ENCODE results near the gene PLCH1.
A peak's percentile ranks its signal among the peaks of the same experiment; 100 is the strongest.

The PLCH1 gene

GRCh38 chr3:155350571-155350970 is 394.3 kb downstream of the PLCH1 start:
- TF ChIP-seq CTCF (IDR thresholded peaks at IDR 0.05; ENCODE audit: borderline replicate concordance, extremely low read depth, low read length, poor library complexity, severe bottlenecking): no peak
- no peak for TF ChIP-seq EZH2 (IDR thresholded peaks at IDR 0.05; ENCODE audit: borderline replicate concordance, low read depth, low read length, severe bottlenecking)

DNA sequence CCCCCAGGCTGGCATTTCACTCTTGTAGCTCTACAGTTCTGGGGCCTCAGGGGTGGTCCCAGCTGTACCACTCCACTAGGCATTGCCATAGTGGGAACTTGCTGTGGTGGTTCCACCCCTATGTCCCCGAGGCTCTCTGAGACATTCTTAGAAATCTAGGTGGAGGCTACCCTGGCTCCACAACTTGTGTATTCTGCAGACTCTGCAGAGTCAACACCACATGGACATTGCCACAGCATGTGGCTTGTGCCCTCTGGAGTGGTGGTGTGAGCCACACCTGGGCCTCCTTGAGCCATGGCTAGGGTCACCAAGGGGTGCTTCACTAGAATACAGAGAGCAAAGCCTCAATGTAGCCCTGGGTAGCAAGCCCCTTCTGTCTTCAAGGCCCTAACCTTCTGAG is 397.0 kb downstream of the PLCH1 start:
- Histone ChIP-seq H3K27me3 (ENCODE audit: insufficient read depth, low read length, poor library complexity) (no peaks in the 10 kb centered on the region), H3K36me3 (ENCODE audit: insufficient read depth, low read length) (no peaks in the 10 kb centered on the region), H3K79me2 (ENCODE audit: insufficient read depth, low read length) (no peaks in the 10 kb centered on the region), H3K9ac (ENCODE audit: low read depth, low read length) (no peak overlapping the region), H3K9me3 (ENCODE audit: insufficient read depth, low read length, severe bottlenecking) (no peaks in the 10 kb centered on the region), H3K27ac (ENCODE audit: low read length) (no peak overlapping the region), H2AFZ (ENCODE audit: low read depth, low read length) (peak overlapping the region; percentile 6; the same call in 1 of the 2 replicates), H3K4me2 (ENCODE audit: insufficient read depth, low read length) (no peak overlapping the region), H3K4me3 (ENCODE audit: low read depth in 1 of 2, low read length in 2 of 2) (no peak overlapping the region), H4K20me1 (ENCODE audit: insufficient read depth, low read length) (no peaks in the 10 kb centered on the region), H3K4me1 (ENCODE audit: insufficient read depth, low read length) (no peaks in the 10 kb centered on the region)
- ATAC-seq (ENCODE audit: insufficient read depth, low read depth): no peak
- no peak for DNase-seq
- TF ChIP-seq CTCF (IDR thresholded peaks at IDR 0.05; ENCODE audit: borderline replicate concordance, extremely low read depth, low read length, poor library complexity, severe bottlenecking): no peak

More at GRCh38 chr3:155350571-155350970, 394.3 kb downstream of the PLCH1 start:
- Histone ChIP-seq H3K79me2 (ENCODE audit: insufficient read depth, low read length) (no peaks in the 10 kb centered on the region), H3K9ac (ENCODE audit: low read depth, low read length) (no peak overlapping the region), H3K4me2 (ENCODE audit: insufficient read depth, low read length) (no peak overlapping the region), H3K36me3 (ENCODE audit: insufficient read depth, low read length) (no peaks in the 10 kb centered on the region), H3K27me3 (ENCODE audit: insufficient read depth, low read length, poor library complexity) (no peaks in the 10 kb centered on the region), H3K27ac (ENCODE audit: low read length) (no peak overlapping the region), H3K4me1 (ENCODE audit: insufficient read depth, low read length) (no peaks in the 10 kb centered on the region), H2AFZ (ENCODE audit: low read depth, low read length) (no peak overlapping the region), H3K9me3 (ENCODE audit: insufficient read depth, low read length, severe bottlenecking) (no peaks in the 10 kb centered on the region), H3K4me3 (ENCODE audit: low read depth in 1 of 2, low read length in 2 of 2) (no peak overlapping the region), H4K20me1 (ENCODE audit: insufficient read depth, low read length) (no peaks in the 10 kb centered on the region)
- ATAC-seq (ENCODE audit: insufficient read depth, low read depth): no peak
- DNase-seq: no peak

DNA sequence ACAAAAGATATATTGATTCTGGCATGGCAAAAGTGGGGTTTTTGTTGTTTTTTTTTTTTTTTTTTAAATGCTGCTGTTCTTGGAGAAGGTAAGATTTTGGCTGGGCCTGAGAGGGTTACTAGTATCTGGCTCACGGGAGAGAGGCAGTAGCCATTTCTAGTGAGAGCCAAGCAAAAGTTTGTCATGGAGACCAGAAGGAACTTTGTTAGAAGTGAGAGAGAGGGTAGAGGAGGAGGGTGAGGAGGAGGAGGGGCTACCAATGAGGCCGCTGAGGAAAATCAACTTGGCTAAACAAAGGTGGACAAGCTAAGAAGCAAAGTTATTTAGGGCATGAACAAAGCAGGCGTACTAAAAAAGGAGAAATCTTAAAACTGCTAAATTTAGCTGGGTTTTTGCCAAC is 402.5 kb downstream of the PLCH1 start:
- Histone ChIP-seq H3K4me3 (ENCODE audit: low read depth in 1 of 2, low read length in 2 of 2) (no peak overlapping the region), H3K9ac (ENCODE audit: low read depth, low read length) (no peak overlapping the region), H3K36me3 (ENCODE audit: insufficient read depth, low read length) (no peaks in the 10 kb centered on the region), H3K4me1 (ENCODE audit: insufficient read depth, low read length) (no peaks in the 10 kb centered on the region; the same call in 1 of the 2 replicates), H3K79me2 (ENCODE audit: insufficient read depth, low read length) (no peaks in the 10 kb centered on the region), H3K9me3 (ENCODE audit: insufficient read depth, low read length, severe bottlenecking) (no peaks in the 10 kb centered on the region), H3K27ac (ENCODE audit: low read length) (no peak overlapping the region), H2AFZ (ENCODE audit: low read depth, low read length) (no peak overlapping the region), H3K4me2 (ENCODE audit: insufficient read depth, low read length) (no peak overlapping the region), H4K20me1 (ENCODE audit: insufficient read depth, low read length) (no peaks in the 10 kb centered on the region), H3K27me3 (ENCODE audit: insufficient read depth, low read length, poor library complexity) (no peaks in the 10 kb centered on the region)
- ATAC-seq (ENCODE audit: insufficient read depth, low read depth) (no peak), DNase-seq (no peak)
- TF ChIP-seq CTCF (IDR thresholded peaks at IDR 0.05; ENCODE audit: borderline replicate concordance, extremely low read depth, low read length, poor library complexity, severe bottlenecking) (no peak), EZH2 (IDR thresholded peaks at IDR 0.05; ENCODE audit: borderline replicate concordance, low read depth, low read length, severe bottlenecking) (no peak)

GRCh38 chr3:155339052-155339451 is 405.8 kb downstream of the PLCH1 start:
- Histone ChIP-seq H3K4me3 (ENCODE audit: low read depth in 1 of 2, low read length in 2 of 2) (no peak overlapping the region), H3K9ac (ENCODE audit: low read depth, low read length) (no peak overlapping the region), H3K4me2 (ENCODE audit: insufficient read depth, low read length) (no peak overlapping the region), H3K79me2 (ENCODE audit: insufficient read depth, low read length) (no peaks in the 10 kb centered on the region), H3K36me3 (ENCODE audit: insufficient read depth, low read length) (no peaks in the 10 kb centered on the region), H2AFZ (ENCODE audit: low read depth, low read length) (no peak overlapping the region), H3K27me3 (ENCODE audit: insufficient read depth, low read length, poor library complexity) (no peaks in the 10 kb centered on the region), H3K27ac (ENCODE audit: low read length) (no peak overlapping the region), H3K4me1 (ENCODE audit: insufficient read depth, low read length) (peaks cover 24% of the 10 kb centered on the region), H3K9me3 (ENCODE audit: insufficient read depth, low read length, severe bottlenecking) (no peaks in the 10 kb centered on the region), H4K20me1 (ENCODE audit: insufficient read depth, low read length) (no peaks in the 10 kb centered on the region)
- TF ChIP-seq CTCF (IDR thresholded peaks at IDR 0.05; ENCODE audit: borderline replicate concordance, extremely low read depth, low read length, poor library complexity, severe bottlenecking) (no peak), EZH2 (IDR thresholded peaks at IDR 0.05; ENCODE audit: borderline replicate concordance, low read depth, low read length, severe bottlenecking) (no peak)
- DNase-seq: no peak
- ATAC-seq (ENCODE audit: insufficient read depth, low read depth): no peak

Data from DND-41 (cell line).